HepG2 (cell line): Measurements from ENCODE around the gene PRDX5. TPM values are rescaled to one million over a fixed set of nuclear protein-coding genes. Genes with fewer than 3 reads are reported as not detected.

Source experiments
- BHLHE40 ChIP-seq: IDR thresholded peaks from 2 replicates; pipeline ENCODE4 v1.6.1; 2011; ENCODE audit warnings: low read length, improper control_type of control experiment
- E2F2 ChIP-seq: sonication (generic); formaldehyde crosslinking; IDR thresholded peaks from 2 replicates; pipeline ENCODE4 v1.4.0; 2020; ENCODE audit warnings: missing genetic modification reagents, borderline replicate concordance
- MIXL1 ChIP-seq: IDR thresholded peaks from 2 replicates; pipeline ENCODE4 v1.6.1; 2016
- MXI1 ChIP-seq: IDR thresholded peaks from 3 replicates; pipeline ENCODE4 v1.6.1; 2012; ENCODE audit warnings: low read depth, low read length, inconsistent platforms, borderline replicate concordance
- NFE2L2 ChIP-seq: fragments of 150-350 bp; IDR thresholded peaks from 2 replicates; pipeline ENCODE4 v1.6.1; 2014; ENCODE audit warnings: low read length
- PRPF4 ChIP-seq: fragments of 200-400 bp; formaldehyde crosslinking; IDR thresholded peaks from 2 replicates; pipeline ENCODE4 v1.6.1; 2016; ENCODE audit warnings: low read length, low read depth; ENCODE audit not compliant: poor library complexity, severe bottlenecking
- RAD21 ChIP-seq: fragments of 450-650 bp; formaldehyde crosslinking; IDR thresholded peaks from 2 replicates; pipeline ENCODE4 v1.5.0; 2020; ENCODE audit warnings: mild to moderate bottlenecking
- RELA ChIP-seq: sonication (generic); formaldehyde crosslinking; IDR thresholded peaks from 2 replicates; pipeline ENCODE4 v1.4.0; 2020; ENCODE audit warnings: missing genetic modification reagents
- RORA ChIP-seq: sonication (generic); formaldehyde crosslinking; IDR thresholded peaks from 2 replicates; pipeline ENCODE4 v1.5.0; 2020; ENCODE audit warnings: mild to moderate bottlenecking, missing genetic modification reagents, moderate library complexity
- ZNF263 ChIP-seq: sonication (generic); formaldehyde crosslinking; IDR thresholded peaks from 2 replicates; pipeline ENCODE4 v1.4.0; 2020; ENCODE audit warnings: missing genetic modification reagents
- ZNF326 ChIP-seq: sonication (generic); formaldehyde crosslinking; IDR thresholded peaks from 2 replicates; pipeline ENCODE4 v1.4.0; 2020; ENCODE audit warnings: missing genetic modification reagents, borderline replicate concordance
- ZNF687 ChIP-seq: sonication (generic); formaldehyde crosslinking; IDR thresholded peaks from 2 replicates; pipeline ENCODE4 v1.5.1; 2020; ENCODE audit warnings: mild to moderate bottlenecking, missing genetic modification reagents, moderate library complexity
- polyA plus RNA-seq, 8 experiments: library from polyadenylated mRNA; depleted of rRNA in 3 of 8; stranded (reverse) in 7 of 8; unstranded in 1 of 8; fragments of >200 nt; fragmentation: Illumina TruSeq in 4 of 8; extraction: Trizol in 4 of 8; gene quantifications; 2 replicates each; pipeline versions ENCODE4 v1.2.1 to v1.2.3, GENCODE V29; 2011 to 2016; ENCODE audit warnings: low read depth in 4 of 8, missing spikeins in 1 of 8, mixed read lengths in 1 of 8; ENCODE audit not compliant: insufficient read depth in 1 of 8
- total RNA-seq, 5 experiments: library from RNA; depleted of rRNA; stranded (reverse); fragments of >200 nt; fragmentation: Illumina TruSeq; extraction: Trizol; gene quantifications; 2 replicates each; pipeline ENCODE4 v1.2.3, GENCODE V29; 2016; ENCODE audit warnings: low read depth in 1 of 5
- TF ChIP-seq, protein P1 (sequence below): sonication (generic); formaldehyde crosslinking; IDR thresholded peaks from 2 replicates; pipeline ENCODE4 v1.4.0; 2020; ENCODE audit warnings: missing genetic modification reagents, borderline replicate concordance
- TF ChIP-seq, protein P2 (sequence below): sonication (generic); formaldehyde crosslinking; IDR thresholded peaks from 2 replicates; pipeline ENCODE4 v1.9.0; 2021; ENCODE audit warnings: missing genetic modification reagents, mild to moderate bottlenecking, borderline replicate concordance
- TF ChIP-seq, protein P3 (sequence below): sonication (generic); formaldehyde crosslinking; conservative IDR thresholded peaks from 2 replicates; pipeline ENCODE4 v1.4.0; 2020; ENCODE audit warnings: mild to moderate bottlenecking, missing genetic modification reagents, moderate library complexity

Gene PRDX5
- total and polyA plus RNA-seq, 2 of the 13 experiments (the other 11 are each of a cell fraction or from before 2014, with no cell fraction given), result 215 to 311 TPM

GRCh38 chr11:64306876-64307622 lies 10.9 kb upstream of the PRDX5 start (continued):
- TF ChIP-seq, protein P1, sequence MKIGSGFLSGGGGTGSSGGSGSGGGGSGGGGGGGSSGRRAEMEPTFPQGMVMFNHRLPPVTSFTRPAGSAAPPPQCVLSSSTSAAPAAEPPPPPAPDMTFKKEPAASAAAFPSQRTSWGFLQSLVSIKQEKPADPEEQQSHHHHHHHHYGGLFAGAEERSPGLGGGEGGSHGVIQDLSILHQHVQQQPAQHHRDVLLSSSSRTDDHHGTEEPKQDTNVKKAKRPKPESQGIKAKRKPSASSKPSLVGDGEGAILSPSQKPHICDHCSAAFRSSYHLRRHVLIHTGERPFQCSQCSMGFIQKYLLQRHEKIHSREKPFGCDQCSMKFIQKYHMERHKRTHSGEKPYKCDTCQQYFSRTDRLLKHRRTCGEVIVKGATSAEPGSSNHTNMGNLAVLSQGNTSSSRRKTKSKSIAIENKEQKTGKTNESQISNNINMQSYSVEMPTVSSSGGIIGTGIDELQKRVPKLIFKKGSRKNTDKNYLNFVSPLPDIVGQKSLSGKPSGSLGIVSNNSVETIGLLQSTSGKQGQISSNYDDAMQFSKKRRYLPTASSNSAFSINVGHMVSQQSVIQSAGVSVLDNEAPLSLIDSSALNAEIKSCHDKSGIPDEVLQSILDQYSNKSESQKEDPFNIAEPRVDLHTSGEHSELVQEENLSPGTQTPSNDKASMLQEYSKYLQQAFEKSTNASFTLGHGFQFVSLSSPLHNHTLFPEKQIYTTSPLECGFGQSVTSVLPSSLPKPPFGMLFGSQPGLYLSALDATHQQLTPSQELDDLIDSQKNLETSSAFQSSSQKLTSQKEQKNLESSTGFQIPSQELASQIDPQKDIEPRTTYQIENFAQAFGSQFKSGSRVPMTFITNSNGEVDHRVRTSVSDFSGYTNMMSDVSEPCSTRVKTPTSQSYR (CRISPR knock-in tag), result peak; percentile 97
- peak; percentile 26; the same call in 1 of the 2 replicates for TF ChIP-seq ZNF263
- peak; percentile 29; the same call in 1 of the 3 replicates for TF ChIP-seq MXI1
- TF ChIP-seq, protein P2, sequence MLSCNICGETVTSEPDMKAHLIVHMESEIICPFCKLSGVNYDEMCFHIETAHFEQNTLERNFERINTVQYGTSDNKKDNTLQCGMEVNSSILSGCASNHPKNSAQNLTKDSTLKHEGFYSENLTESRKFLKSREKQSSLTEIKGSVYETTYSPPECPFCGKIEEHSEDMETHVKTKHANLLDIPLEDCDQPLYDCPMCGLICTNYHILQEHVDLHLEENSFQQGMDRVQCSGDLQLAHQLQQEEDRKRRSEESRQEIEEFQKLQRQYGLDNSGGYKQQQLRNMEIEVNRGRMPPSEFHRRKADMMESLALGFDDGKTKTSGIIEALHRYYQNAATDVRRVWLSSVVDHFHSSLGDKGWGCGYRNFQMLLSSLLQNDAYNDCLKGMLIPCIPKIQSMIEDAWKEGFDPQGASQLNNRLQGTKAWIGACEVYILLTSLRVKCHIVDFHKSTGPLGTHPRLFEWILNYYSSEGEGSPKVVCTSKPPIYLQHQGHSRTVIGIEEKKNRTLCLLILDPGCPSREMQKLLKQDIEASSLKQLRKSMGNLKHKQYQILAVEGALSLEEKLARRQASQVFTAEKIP (CRISPR knock-in tag), result no peak
- TF ChIP-seq RORA (CRISPR knock-in tag), result no peak
- no peak for TF ChIP-seq MIXL1 (CRISPR knock-in tag)
- TF ChIP-seq, protein P3, sequence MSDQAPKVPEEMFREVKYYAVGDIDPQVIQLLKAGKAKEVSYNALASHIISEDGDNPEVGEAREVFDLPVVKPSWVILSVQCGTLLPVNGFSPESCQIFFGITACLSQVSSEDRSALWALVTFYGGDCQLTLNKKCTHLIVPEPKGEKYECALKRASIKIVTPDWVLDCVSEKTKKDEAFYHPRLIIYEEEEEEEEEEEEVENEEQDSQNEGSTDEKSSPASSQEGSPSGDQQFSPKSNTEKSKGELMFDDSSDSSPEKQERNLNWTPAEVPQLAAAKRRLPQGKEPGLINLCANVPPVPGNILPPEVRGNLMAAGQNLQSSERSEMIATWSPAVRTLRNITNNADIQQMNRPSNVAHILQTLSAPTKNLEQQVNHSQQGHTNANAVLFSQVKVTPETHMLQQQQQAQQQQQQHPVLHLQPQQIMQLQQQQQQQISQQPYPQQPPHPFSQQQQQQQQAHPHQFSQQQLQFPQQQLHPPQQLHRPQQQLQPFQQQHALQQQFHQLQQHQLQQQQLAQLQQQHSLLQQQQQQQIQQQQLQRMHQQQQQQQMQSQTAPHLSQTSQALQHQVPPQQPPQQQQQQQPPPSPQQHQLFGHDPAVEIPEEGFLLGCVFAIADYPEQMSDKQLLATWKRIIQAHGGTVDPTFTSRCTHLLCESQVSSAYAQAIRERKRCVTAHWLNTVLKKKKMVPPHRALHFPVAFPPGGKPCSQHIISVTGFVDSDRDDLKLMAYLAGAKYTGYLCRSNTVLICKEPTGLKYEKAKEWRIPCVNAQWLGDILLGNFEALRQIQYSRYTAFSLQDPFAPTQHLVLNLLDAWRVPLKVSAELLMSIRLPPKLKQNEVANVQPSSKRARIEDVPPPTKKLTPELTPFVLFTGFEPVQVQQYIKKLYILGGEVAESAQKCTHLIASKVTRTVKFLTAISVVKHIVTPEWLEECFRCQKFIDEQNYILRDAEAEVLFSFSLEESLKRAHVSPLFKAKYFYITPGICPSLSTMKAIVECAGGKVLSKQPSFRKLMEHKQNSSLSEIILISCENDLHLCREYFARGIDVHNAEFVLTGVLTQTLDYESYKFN, result peak; percentile 71; the same call in 1 of the 2 replicates
- TF ChIP-seq E2F2 (CRISPR knock-in tag), result no peak
- TF ChIP-seq RAD21 (CRISPR knock-in tag), result no peak
- TF ChIP-seq ZNF687 (CRISPR knock-in tag), result peak; percentile 28
- no peak for TF ChIP-seq RELA (CRISPR knock-in tag)
- no peak for TF ChIP-seq ZNF326 (CRISPR knock-in tag)
- no peak for TF ChIP-seq BHLHE40
- peak; percentile 42 for TF ChIP-seq PRPF4
- TF ChIP-seq NFE2L2, result no peak
